ENCODE data around the gene ORM1.

DNA sequence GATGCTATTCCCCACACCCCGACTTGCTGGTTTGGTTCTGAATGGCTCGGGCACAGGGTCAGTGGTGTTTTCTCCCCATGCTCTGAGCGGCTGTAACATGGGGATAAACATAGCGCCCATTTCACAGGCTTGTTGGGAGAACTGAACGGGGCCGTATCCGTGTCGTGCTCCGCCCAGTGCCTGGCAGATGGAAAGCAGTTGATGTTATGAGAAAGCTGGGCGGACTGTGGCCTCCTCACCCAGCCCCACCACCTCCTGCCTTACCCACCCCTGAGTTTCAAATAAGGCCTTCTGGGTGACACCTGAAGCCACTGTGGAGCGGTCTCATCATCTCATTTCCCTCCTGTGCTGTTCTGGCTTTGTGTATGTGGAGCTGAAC, 21.3 kb downstream of the ORM1 start:
- TF ChIP-seq, protein P1, sequence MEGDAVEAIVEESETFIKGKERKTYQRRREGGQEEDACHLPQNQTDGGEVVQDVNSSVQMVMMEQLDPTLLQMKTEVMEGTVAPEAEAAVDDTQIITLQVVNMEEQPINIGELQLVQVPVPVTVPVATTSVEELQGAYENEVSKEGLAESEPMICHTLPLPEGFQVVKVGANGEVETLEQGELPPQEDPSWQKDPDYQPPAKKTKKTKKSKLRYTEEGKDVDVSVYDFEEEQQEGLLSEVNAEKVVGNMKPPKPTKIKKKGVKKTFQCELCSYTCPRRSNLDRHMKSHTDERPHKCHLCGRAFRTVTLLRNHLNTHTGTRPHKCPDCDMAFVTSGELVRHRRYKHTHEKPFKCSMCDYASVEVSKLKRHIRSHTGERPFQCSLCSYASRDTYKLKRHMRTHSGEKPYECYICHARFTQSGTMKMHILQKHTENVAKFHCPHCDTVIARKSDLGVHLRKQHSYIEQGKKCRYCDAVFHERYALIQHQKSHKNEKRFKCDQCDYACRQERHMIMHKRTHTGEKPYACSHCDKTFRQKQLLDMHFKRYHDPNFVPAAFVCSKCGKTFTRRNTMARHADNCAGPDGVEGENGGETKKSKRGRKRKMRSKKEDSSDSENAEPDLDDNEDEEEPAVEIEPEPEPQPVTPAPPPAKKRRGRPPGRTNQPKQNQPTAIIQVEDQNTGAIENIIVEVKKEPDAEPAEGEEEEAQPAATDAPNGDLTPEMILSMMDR (IDR thresholded peaks at IDR 0.05): no peak
- no peak for TF ChIP-seq POLR2A (IDR thresholded peaks at IDR 0.05)
